HG03571 (cell line): ENCODE data around the gene RHOF.
"Not testable (repeated sequence)": the region's sequence is repeated elsewhere in the genome, so short reads cannot be mapped to it uniquely, and the experiment has no call there.

ENCODE experiments used
- ATAC-seq: cut with Tn5 transposase; IDR thresholded peaks from one replicate; pipeline ENCODE4 v1.9.1; 2021; ENCODE audit not compliant: unreplicated experiment

The RHOF gene

GRCh38 chr12:121776190-121777098 is 17.0 kb downstream of the RHOF start:
- no peak for ATAC-seq

GRCh38 chr12:121775501-121775900 is 18.0 kb downstream of the RHOF start:
- ATAC-seq: no peak

GRCh38 chr12:121774968-121775474 is 18.5 kb downstream of the RHOF start:
- no peak for ATAC-seq

GRCh38 chr12:121773011-121773777 is 20.3 kb downstream of the RHOF start:
- peak; percentile 68 for ATAC-seq

GRCh38 chr12:121770813-121771625 is 22.5 kb downstream of the RHOF start:
- ATAC-seq: no peak

- ATAC-seq: no peak
Measured at GRCh38 chr12:121770388-121770787, 23.1 kb downstream of the RHOF start.

GRCh38 chr12:121769831-121770301 is 23.6 kb downstream of the RHOF start:
- no peak for ATAC-seq

- ATAC-seq: no peak
Measured at GRCh38 chr12:121769297-121769830, 24.1 kb downstream of the RHOF start.

- ATAC-seq: no peak
Measured at GRCh38 chr12:121767525-121768016, 25.9 kb downstream of the RHOF start.

GRCh38 chr12:121766290-121767039 is 27.0 kb downstream of the RHOF start:
- ATAC-seq: no peak

GRCh38 chr12:121765573-121765972 is 27.9 kb downstream of the RHOF start:
- no peak for ATAC-seq

- ATAC-seq: no peak
Measured at GRCh38 chr12:121764808-121765207, 28.7 kb downstream of the RHOF start.

GRCh38 chr12:121762269-121762668 is 31.2 kb downstream of the RHOF start:
- ATAC-seq: no peak

GRCh38 chr12:121758536-121758935 is 35.0 kb downstream of the RHOF start:
- ATAC-seq: not testable (repeated sequence)

- no peak for ATAC-seq
Measured at GRCh38 chr12:121755591-121755990, 37.9 kb downstream of the RHOF start.

GRCh38 chr12:121754836-121755235 is 38.7 kb downstream of the RHOF start:
- no peak for ATAC-seq

GRCh38 chr12:121753844-121754264 is 39.6 kb downstream of the RHOF start:
- no peak for ATAC-seq

GRCh38 chr12:121751749-121752351 is 41.6 kb downstream of the RHOF start:
- no peak for ATAC-seq

GRCh38 chr12:121751034-121751433 is 42.5 kb downstream of the RHOF start:
- ATAC-seq: no peak
